Esophagus muscularis mucosa (tissue), 4 donors: ENCODE data around the gene NAGK. TPM values are rescaled to one million over a fixed set of nuclear protein-coding genes. Genes with fewer than 3 reads are reported as not detected.
"Not testable (repeated sequence)": the region's sequence is repeated elsewhere in the genome, so short reads cannot be mapped to it uniquely, and the experiment has no call there.

ENCODE experiments used
- DNase-seq: peaks from one replicate; pipeline ENCODE4 v3.0.0-alpha.2; 2017; ENCODE audit errors: extremely low spot score
- H3K27ac ChIP-seq, 4 donors: fragments of 200-600 bp; sonication (generic); replicated peaks in 1 of 4; 1 replicate in 3 of 4; 2 replicates in 1 of 4; pipeline ENCODE4 v1.5.1; 2016 to 2019; ENCODE audit warnings: mild to moderate bottlenecking in 1 of 4
- H3K27me3 ChIP-seq, 4 donors: fragments of 200-600 bp; sonication (generic); one replicate each; pipeline versions ENCODE4 v1.5.1 to v1.6.0; 2016 to 2019
- H3K36me3 ChIP-seq, 4 donors: fragments of 200-600 bp; sonication (generic); one replicate each; pipeline ENCODE4 v1.5.1; 2016 to 2019
- H3K4me1 ChIP-seq, 4 donors: fragments of 200-600 bp; sonication (generic); one replicate each; pipeline ENCODE4 v1.5.1; 2016 to 2019
- H3K4me3 ChIP-seq, 4 donors: fragments of 200-600 bp; sonication (generic); 1 replicate in 2 of 4; 2 replicates in 2 of 4; pipeline ENCODE4 v1.5.1; 2016 to 2019; ENCODE audit warnings: mild to moderate bottlenecking in 4 of 4, moderate library complexity in 1 of 4
- H3K9me3 ChIP-seq, 4 donors: fragments of 200-600 bp; sonication (generic); 1 replicate in 3 of 4; 2 replicates in 1 of 4; pipeline ENCODE4 v1.5.1; 2016 to 2019
- CTCF ChIP-seq, 3 experiments: fragments of 200-600 bp in 2 of 3; fragments of 450-650 bp in 1 of 3; sonication (generic) in 2 of 3; IDR thresholded peaks; one replicate each; pipeline ENCODE4 v1.5.1; 2017 to 2019; ENCODE audit warnings: antibody characterized with exemption in 3 of 3, mild to moderate bottlenecking in 2 of 3, moderate library complexity in 1 of 3
- EP300 ChIP-seq: sonication (generic); formaldehyde crosslinking; IDR thresholded peaks from one replicate; pipeline ENCODE4 v1.6.1; 2017; ENCODE audit warnings: antibody characterized with exemption
- POLR2A ChIP-seq: fragments of 450-650 bp; IDR thresholded peaks from one replicate; pipeline ENCODE4 v1.6.1; 2017; ENCODE audit warnings: antibody characterized with exemption, moderate library complexity, mild to moderate bottlenecking, low read depth
- POLR2AphosphoS5 ChIP-seq, 2 donors: sonication (generic); formaldehyde crosslinking; IDR thresholded peaks; one replicate each; pipeline ENCODE4 v1.6.1; 2017; ENCODE audit warnings: antibody characterized with exemption in 2 of 2
- WGBS: methylation state at CpG from one replicate; pipeline ENCODE4 v1.1.5; 2018; 5-methylcytosine and 5-hydroxymethylcytosine counted together
- intact Hi-C: fragments of 100-400 bp; cut with DNase I; formaldehyde crosslinking; loops from one replicate; pipeline ENCODE4 v1.15.1; 2023
- total RNA-seq, 4 donors: library from RNA; depleted of rRNA; stranded (reverse); fragments of >200 nt; gene quantifications; one replicate each; pipeline versions ENCODE4 v1.1.0 to v1.2.1, GENCODE V29; 2016

The NAGK gene
- total RNA-seq, 4 donors from 2014 or later = 49.0 to 81.4 (median 65.2) TPM

- H3K4me3 ChIP-seq, H3K4me1 ChIP-seq, H3K9me3 ChIP-seq, intact Hi-C loops, H3K36me3 ChIP-seq, H3K27ac ChIP-seq, DNase-seq: not testable (repeated sequence)
- peaks cover 0 to 22% (median 0%) of the 10 kb centered on the region in 4 donors for H3K27me3 ChIP-seq
- 100% methylated on average over 8 of the region's 33 CpGs for WGBS
These were observed 24.2 kb downstream of the NAGK start for GRCh38 chr2:71092491-71093260.

GRCh38 chr2:71100195-71100964 lies 31.9 kb downstream of the NAGK start:
- intact Hi-C loops = no loop called here
- no peak for DNase-seq
- H3K36me3 ChIP-seq = no peaks in the 10 kb centered on the region
- H3K27me3 ChIP-seq = no peaks in the 10 kb centered on the region
- H3K4me3 ChIP-seq = no peak overlapping the region
- 17% methylated on average over 3 of the region's 3 CpGs for WGBS
- H3K4me1 ChIP-seq = no peaks in the 10 kb centered on the region
- H3K9me3 ChIP-seq = no peaks in the 10 kb centered on the region
- no peak for TF ChIP-seq POLR2A
- no peak for TF ChIP-seq EP300
- TF ChIP-seq CTCF (IDR thresholded peaks at IDR 0.05) = peak; percentile 56 to 76 (median 60)
- TF ChIP-seq POLR2AphosphoS5 (IDR thresholded peaks at IDR 0.05) = peak in 1 of 2 donors; percentile 11
- no peak overlapping the region for H3K27ac ChIP-seq

DNA sequence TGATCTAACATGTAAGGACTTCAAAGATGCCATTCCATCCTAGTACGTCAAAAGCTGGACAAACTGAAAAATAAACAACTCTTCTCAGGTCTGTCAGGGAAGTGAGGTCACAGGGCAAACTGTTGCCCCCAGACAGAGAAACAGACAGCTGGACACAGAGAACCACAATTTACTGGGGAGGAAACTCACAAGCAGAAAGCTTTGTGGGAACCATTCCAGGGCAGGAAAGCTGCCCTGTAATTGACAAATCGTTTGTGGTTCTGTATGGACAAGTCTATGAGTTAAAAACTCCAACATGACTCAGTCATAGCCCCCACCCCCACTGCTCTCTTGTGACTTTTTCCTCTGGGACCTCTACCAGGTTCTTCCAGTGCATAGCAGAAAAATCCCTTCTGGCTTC lies 33.2 kb downstream of the NAGK start:
- Histone ChIP-seq H3K27me3 (no peaks in the 10 kb centered on the region), H3K36me3 (no peaks in the 10 kb centered on the region), H3K9me3 (no peaks in the 10 kb centered on the region), H3K4me3 (no peak overlapping the region), H3K27ac (no peak overlapping the region), H3K4me1 (no peaks in the 10 kb centered on the region)
- no peak for DNase-seq
- WGBS = 13% methylated on average over 2 of the region's 2 CpGs
- intact Hi-C loops = no loop called here
- TF ChIP-seq POLR2AphosphoS5 (IDR thresholded peaks at IDR 0.05) (no peak), EP300 (no peak), CTCF (IDR thresholded peaks at IDR 0.05) (no peak), POLR2A (no peak)

- no peak for DNase-seq
- Histone ChIP-seq H3K4me1 (no peaks in the 10 kb centered on the region), H3K9me3 (no peaks in the 10 kb centered on the region), H3K36me3 (peaks cover 0 to under 1% (median 0%) of the 10 kb centered on the region in 4 donors), H3K27ac (no peak overlapping the region), H3K27me3 (no peaks in the 10 kb centered on the region), H3K4me3 (no peak overlapping the region)
- intact Hi-C loops = no loop called here
- WGBS = 60% methylated on average over 6 of the region's 6 CpGs
- no peak for TF ChIP-seq POLR2A
- no peak for TF ChIP-seq CTCF (IDR thresholded peaks at IDR 0.05)
- TF ChIP-seq EP300 = no peak
- TF ChIP-seq POLR2AphosphoS5 (IDR thresholded peaks at IDR 0.05) = no peak
These were observed 34.7 kb downstream of the NAGK start for GRCh38 chr2:71102981-71103681.

DNA sequence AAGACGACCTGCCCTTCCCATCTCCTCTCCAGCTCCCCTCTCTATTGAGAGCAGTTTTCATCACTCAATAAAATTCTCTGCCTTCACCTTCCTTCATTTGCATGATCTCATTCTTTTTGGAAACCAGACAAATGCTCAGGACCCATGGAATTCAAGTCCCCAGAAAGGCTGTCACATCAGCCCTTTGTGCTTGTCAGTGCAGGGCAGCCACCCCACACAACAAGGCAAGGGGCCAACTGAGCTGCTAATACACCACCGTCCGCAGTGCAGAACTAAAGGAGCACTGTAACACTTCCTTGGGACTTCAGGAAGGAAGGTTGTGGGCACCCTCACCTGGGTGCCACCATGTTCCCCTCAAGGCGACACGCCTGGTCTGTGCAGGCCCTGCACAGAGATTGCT lies 35.4 kb downstream of the NAGK start:
- WGBS = 85% methylated on average over 5 of the region's 5 CpGs
- Histone ChIP-seq H3K4me1 (no peaks in the 10 kb centered on the region), H3K36me3 (peaks cover 0 to 7% (median 3%) of the 10 kb centered on the region in 4 donors), H3K27me3 (no peaks in the 10 kb centered on the region), H3K9me3 (no peaks in the 10 kb centered on the region), H3K27ac (no peak overlapping the region), H3K4me3 (no peak overlapping the region)
- intact Hi-C loops = no loop called here
- DNase-seq = no peak
- TF ChIP-seq EP300 (no peak), CTCF (IDR thresholded peaks at IDR 0.05) (no peak), POLR2AphosphoS5 (IDR thresholded peaks at IDR 0.05) (no peak), POLR2A (no peak)

DNA sequence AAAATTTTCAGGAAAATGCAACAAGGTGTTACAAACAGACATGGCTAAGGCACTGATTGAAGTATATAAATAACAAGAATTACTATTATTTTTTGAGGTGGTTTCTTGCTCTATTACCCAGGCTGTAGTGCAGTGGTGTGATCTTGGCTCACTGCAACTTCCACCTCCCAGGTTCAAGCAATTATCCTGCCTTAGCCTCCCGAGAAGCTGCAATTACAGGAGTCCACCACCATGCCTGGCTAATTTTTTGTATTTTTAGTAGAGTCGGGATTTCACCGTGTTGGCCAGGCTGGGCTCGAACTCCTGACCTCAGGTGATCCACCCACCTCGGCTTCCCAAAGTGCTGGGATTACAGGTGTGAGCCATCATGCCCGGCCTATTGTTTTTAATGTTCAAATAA lies 38.0 kb downstream of the NAGK start:
- peaks cover 6 to 29% (median 17%) of the 10 kb centered on the region in 4 donors for H3K36me3 ChIP-seq
- H3K4me1 ChIP-seq, DNase-seq, intact Hi-C loops, H3K9me3 ChIP-seq, H3K4me3 ChIP-seq, H3K27ac ChIP-seq, H3K27me3 ChIP-seq: not testable (repeated sequence)
- 80% methylated on average over 6 of the region's 6 CpGs for WGBS
